Colonic mucosa (tissue), 4 donors: ENCODE measurements around the gene RYR1. TPM values are rescaled to one million over a fixed set of nuclear protein-coding genes. Genes with fewer than 3 reads are reported as not detected.
"Not testable (repeated sequence)": the region's sequence is repeated elsewhere in the genome, so short reads cannot be mapped to it uniquely, and the experiment has no call there.

Experiments used
- DNase-seq: peaks from one replicate; pipeline ENCODE4 v3.0.0-alpha.2; 2020
- H3K27ac ChIP-seq: fragments of 200-600 bp; one replicate; pipeline ENCODE4 v1.8.0; 2021
- H3K27me3 ChIP-seq: fragments of 200-600 bp; one replicate; pipeline ENCODE4 v1.8.0; 2021
- H3K36me3 ChIP-seq: fragments of 200-600 bp; one replicate; pipeline ENCODE4 v1.8.0; 2021
- H3K4me1 ChIP-seq: fragments of 200-600 bp; one replicate; pipeline ENCODE4 v1.8.0; 2021; ENCODE audit warnings: mild to moderate bottlenecking
- H3K4me3 ChIP-seq: fragments of 200-600 bp; one replicate; pipeline ENCODE4 v1.8.0; 2021
- H3K9ac ChIP-seq, 2 donors: one replicate each; pipeline ENCODE4 v1.7.0; 2013; ENCODE audit warnings: control low read depth in 2 of 2, low read depth in 2 of 2, low read length in 2 of 2
- H3K9me3 ChIP-seq: fragments of 200-600 bp; one replicate; pipeline ENCODE4 v1.8.0; 2021
- intact Hi-C: fragments of 100-400 bp; cut with DNase I; formaldehyde crosslinking; loops from one replicate; pipeline ENCODE4 v1.14.1; 2022
- total RNA-seq, 2 donors: library from RNA; stranded (reverse); fragmentation: NEBNext Ultra II Directional in 1 of 2; extraction: Animal tissue kit (Norgen Biotek cat#: 25700) in 1 of 2; gene quantifications; one replicate each; pipeline ENCODE4 v1.2.1, GENCODE V29; 2021
- TF ChIP-seq, protein P1 (sequence below): fragments of 200-600 bp; IDR thresholded peaks from one replicate; pipeline ENCODE4 v1.8.0; 2022; ENCODE audit warnings: antibody characterized with exemption, mild to moderate bottlenecking
- donor health status: healthy.
- donor health status: DM: no; HTN: no; CAD: no.
- donor health status: DM: no; HTN: no; CAD: no.

The RYR1 gene
- total RNA-seq, 2 donors from 2014 or later, result 0.64 to 0.89 TPM

DNA sequence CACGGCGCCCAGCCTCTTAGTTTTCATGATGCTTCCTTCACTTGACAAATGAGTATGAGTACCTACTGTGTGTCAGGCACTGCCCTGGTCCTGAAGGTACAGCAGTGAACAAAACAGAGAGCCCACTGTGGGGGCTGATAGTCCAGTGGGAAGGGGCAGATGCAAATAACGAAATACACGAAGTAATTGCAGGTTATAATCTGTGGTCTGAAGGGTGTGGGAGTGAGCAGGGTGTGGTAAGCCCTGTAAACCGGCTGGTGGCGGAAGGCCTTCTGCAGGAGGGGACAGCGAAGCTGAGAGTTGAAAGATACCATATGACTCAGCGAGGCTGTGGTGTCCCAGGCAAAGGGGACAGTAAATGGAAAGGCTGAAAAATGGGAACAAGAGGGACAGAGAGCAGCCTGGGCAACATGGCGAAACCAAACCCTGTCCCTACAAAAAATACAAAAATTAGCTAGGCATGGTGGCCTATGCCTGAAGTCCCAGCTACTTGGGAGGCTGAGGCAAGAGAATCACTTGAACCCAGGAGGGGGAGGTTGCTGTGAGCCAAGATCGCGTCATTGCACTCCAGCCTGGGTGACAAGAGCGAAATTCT lies 123.8 kb downstream of the RYR1 start:
- H3K27me3 ChIP-seq, result no peaks in the 10 kb centered on the region
- H3K36me3 ChIP-seq, result no peaks in the 10 kb centered on the region
- H3K4me1 ChIP-seq, result no peaks in the 10 kb centered on the region
- H3K9me3 ChIP-seq, result no peaks in the 10 kb centered on the region
- H3K4me3 ChIP-seq, result no peak overlapping the region
- H3K9ac ChIP-seq, result no peak overlapping the region
- intact Hi-C loops, result no loop called here
- H3K27ac ChIP-seq, result no peak overlapping the region
- peak; percentile 44 for DNase-seq
- TF ChIP-seq, protein P1, sequence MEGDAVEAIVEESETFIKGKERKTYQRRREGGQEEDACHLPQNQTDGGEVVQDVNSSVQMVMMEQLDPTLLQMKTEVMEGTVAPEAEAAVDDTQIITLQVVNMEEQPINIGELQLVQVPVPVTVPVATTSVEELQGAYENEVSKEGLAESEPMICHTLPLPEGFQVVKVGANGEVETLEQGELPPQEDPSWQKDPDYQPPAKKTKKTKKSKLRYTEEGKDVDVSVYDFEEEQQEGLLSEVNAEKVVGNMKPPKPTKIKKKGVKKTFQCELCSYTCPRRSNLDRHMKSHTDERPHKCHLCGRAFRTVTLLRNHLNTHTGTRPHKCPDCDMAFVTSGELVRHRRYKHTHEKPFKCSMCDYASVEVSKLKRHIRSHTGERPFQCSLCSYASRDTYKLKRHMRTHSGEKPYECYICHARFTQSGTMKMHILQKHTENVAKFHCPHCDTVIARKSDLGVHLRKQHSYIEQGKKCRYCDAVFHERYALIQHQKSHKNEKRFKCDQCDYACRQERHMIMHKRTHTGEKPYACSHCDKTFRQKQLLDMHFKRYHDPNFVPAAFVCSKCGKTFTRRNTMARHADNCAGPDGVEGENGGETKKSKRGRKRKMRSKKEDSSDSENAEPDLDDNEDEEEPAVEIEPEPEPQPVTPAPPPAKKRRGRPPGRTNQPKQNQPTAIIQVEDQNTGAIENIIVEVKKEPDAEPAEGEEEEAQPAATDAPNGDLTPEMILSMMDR, result no peak

DNA sequence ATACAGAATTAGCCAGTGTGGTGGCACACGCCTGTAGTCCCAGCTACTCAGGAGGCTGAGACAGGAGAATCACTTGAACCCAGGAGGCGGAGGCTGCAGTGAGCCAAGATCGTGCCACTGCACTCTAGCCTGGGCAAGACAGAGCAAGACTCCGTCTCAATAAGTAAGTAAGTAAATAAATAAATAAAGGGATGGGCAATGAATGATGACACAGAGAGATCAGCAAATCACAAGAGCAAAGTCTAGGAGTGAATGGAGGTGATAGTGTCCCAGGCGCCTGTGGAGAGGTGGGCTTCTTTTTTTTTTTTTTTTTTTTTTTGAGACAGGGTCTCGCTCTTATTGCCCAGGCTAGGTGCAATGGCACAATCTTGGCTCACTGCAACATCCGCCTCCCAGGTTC lies 125.4 kb downstream of the RYR1 start:
- DNase-seq, intact Hi-C loops, H3K36me3 ChIP-seq, H3K27ac ChIP-seq, H3K27me3 ChIP-seq, H3K9me3 ChIP-seq, H3K4me3 ChIP-seq, H3K4me1 ChIP-seq, H3K9ac ChIP-seq: not testable (repeated sequence)

DNA sequence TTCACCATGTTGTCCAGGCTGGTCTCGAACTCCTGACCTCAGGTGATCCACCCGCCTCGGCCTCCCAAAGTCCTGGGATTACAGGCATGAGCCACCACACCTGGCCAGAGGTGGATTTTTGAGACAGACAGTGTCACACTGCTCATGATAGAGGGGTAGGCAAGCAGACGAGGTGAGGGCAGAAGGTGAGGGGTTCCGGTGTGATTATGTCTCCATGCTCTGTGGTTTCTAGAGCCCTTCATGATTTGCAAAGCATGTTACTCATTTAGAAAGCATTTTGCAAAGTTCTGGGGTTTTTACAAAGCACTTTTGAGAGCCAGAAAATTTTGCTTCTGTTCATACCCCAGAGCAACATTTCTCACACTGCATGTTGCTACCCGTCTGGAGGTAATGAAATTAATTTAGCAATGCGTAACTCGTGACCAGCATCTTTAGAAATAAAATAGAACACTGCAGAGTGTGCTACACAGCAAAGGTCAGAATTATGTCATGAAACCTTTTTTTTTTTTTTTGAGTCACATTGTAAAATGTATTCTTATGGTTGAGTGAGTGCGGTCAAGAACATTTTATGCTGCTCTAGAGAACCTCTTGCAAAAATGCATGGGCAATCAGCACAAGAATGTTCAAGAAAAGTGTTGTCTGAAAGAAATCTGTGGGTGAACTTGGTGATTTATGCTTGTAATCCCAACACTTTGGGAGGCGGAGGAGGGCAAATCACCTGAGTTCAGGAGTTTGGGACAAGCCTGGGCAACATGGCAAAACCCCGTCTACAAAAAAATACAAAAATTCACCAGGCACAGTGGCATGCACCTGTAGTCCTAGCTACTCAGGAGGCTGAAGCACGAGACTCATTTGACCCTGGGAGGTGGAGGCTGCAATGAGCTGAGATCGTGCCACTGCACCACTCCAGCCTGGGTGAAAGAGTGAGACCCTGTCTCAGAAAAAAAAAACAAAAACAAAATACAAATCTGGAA lies 126.2 kb downstream of the RYR1 start:
- TF ChIP-seq, protein P1, result no peak
- H3K27ac ChIP-seq, result no peak overlapping the region

DNA sequence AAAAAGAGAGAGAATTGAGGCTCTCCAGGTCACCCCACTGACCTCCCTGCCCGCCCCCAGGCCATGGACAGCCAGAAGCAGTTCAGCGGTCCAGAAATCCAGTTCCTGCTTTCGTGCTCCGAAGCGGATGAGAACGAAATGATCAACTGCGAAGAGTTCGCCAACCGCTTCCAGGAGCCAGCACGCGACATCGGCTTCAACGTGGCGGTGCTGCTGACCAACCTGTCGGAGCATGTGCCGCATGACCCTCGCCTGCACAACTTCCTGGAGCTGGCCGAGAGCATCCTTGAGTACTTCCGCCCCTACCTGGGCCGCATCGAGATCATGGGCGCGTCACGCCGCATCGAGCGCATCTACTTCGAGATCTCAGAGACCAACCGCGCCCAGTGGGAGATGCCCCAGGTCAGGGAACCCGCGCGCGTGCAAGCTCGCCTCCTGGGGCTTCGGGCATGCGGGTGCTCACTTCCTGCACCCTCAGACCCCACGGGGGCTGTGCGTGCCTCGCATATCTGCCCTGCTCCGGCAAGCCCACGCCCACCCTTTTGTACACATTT lies 127.6 kb downstream of the RYR1 start:
- H3K9me3 ChIP-seq, result no peaks in the 10 kb centered on the region
- H3K27ac ChIP-seq, result no peak overlapping the region
- TF ChIP-seq, protein P1, result no peak
- no peaks in the 10 kb centered on the region for H3K4me1 ChIP-seq
- H3K27me3 ChIP-seq, result peaks cover 12% of the 10 kb centered on the region
- no peak overlapping the region for H3K9ac ChIP-seq
- intact Hi-C loops, result no loop called here
- H3K36me3 ChIP-seq, result no peaks in the 10 kb centered on the region
- DNase-seq, result no peak
- H3K4me3 ChIP-seq, result no peak overlapping the region

More for the DNA sequence above, 126.2 kb downstream of the RYR1 start:
- no peak overlapping the region for H3K9ac ChIP-seq
- H3K27me3 ChIP-seq, result peaks cover 6% of the 10 kb centered on the region
- no peak for DNase-seq
- H3K9me3 ChIP-seq, result no peaks in the 10 kb centered on the region
- H3K4me1 ChIP-seq, result no peaks in the 10 kb centered on the region
- intact Hi-C loops, result no loop called here
- H3K36me3 ChIP-seq, result no peaks in the 10 kb centered on the region
- H3K4me3 ChIP-seq, result no peak overlapping the region

DNA sequence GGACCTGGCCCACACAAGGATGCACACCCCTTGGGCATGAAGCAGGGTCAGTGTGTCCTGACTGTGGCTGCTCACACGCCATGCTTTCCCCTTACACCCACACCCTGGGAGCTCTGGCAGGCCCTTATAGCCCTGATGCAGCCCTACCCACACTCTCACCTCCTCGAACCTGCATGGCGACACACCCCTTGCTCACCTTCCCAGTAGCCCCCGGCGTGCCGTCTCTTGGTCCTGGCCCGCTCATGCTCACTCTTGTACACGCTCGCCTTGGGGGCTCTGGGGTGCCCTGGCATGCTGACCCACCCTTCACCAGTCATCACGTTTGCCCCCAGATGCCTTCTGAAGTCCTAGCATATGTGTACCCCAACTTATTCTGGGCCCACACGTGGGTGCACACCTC lies 128.2 kb downstream of the RYR1 start:
- Histone ChIP-seq H3K4me1 (no peaks in the 10 kb centered on the region), H3K9ac (no peak overlapping the region), H3K4me3 (no peak overlapping the region), H3K27me3 (peaks cover 12% of the 10 kb centered on the region), H3K27ac (no peak overlapping the region), H3K9me3 (no peaks in the 10 kb centered on the region), H3K36me3 (no peaks in the 10 kb centered on the region)
- DNase-seq, result no peak
- TF ChIP-seq, protein P1, result no peak
- intact Hi-C loops, result no loop called here
